Upper lobe of left lung (tissue), 6 donors: ENCODE measurements around the gene L1CAM. TPM values are rescaled to one million over a fixed set of nuclear protein-coding genes. Genes with fewer than 3 reads are reported as not detected.

Source experiments
- ATAC-seq, 2 donors: fragments of 200-7000 bp; cut with Tn5 transposase; one replicate each; pipeline ENCODE4 v1.9.1; 2022; ENCODE audit warnings: mild to moderate bottlenecking in 2 of 2, moderate library complexity in 2 of 2; ENCODE audit not compliant: low FRiP score in 2 of 2
- DNase-seq, 2 donors: peaks; one replicate each; pipeline ENCODE4 v3.0.0-alpha.2; 2019 to 2020
- H3K27ac ChIP-seq, 4 donors: fragments of 200-600 bp; sonication (generic); one replicate each; pipeline ENCODE4 v1.5.1; 2016 to 2019
- H3K27me3 ChIP-seq, 4 donors: fragments of 200-600 bp; sonication (generic); one replicate each; pipeline ENCODE4 v1.5.1; 2017 to 2019
- H3K36me3 ChIP-seq, 4 donors: fragments of 200-600 bp; sonication (generic); one replicate each; pipeline ENCODE4 v1.5.1; 2016 to 2019
- H3K4me1 ChIP-seq, 4 donors: fragments of 200-600 bp; sonication (generic); one replicate each; pipeline ENCODE4 v1.5.1; 2018 to 2019
- H3K4me3 ChIP-seq, 4 donors: fragments of 200-600 bp; sonication (generic); one replicate each; pipeline ENCODE4 v1.5.1; 2017 to 2019; ENCODE audit warnings: mild to moderate bottlenecking in 2 of 4, moderate library complexity in 1 of 4
- H3K9me3 ChIP-seq, 4 donors: fragments of 200-600 bp; sonication (generic); one replicate each; pipeline ENCODE4 v1.5.1; 2018 to 2019
- EP300 ChIP-seq, 4 donors: sonication (generic); formaldehyde crosslinking; IDR thresholded peaks; one replicate each; pipeline ENCODE4 v1.5.1; 2017; ENCODE audit warnings: antibody characterized with exemption in 4 of 4, control low read depth in 2 of 4
- POLR2A ChIP-seq, 4 donors: fragments of 450-650 bp; IDR thresholded peaks; one replicate each; pipeline ENCODE4 v1.5.1; 2016 to 2017; ENCODE audit warnings: antibody characterized with exemption in 4 of 4, mild to moderate bottlenecking in 2 of 4
- POLR2AphosphoS5 ChIP-seq, 2 donors: sonication (generic); formaldehyde crosslinking; IDR thresholded peaks; one replicate each; pipeline ENCODE4 v1.5.1; 2017; ENCODE audit warnings: antibody characterized with exemption in 2 of 2
- WGBS, 2 donors: methylation state at CpG; one replicate each; pipeline ENCODE4 v1.1.5; 2017 to 2018; 5-methylcytosine and 5-hydroxymethylcytosine counted together
- total RNA-seq, 6 donors: library from RNA; depleted of rRNA in 4 of 6; stranded (reverse); fragments of >200 nt in 4 of 6; gene quantifications; one replicate each; pipeline versions ENCODE4 v1.1.0 to v1.2.1, GENCODE V29; 2016 to 2021
- TF ChIP-seq, protein P1 (sequence below), 6 experiments: fragments of 450-650 bp in 4 of 6; fragments of 200-600 bp in 2 of 6; sonication (generic) in 2 of 6; IDR thresholded peaks; one replicate each; pipeline ENCODE4 v1.5.1; 2016 to 2019; ENCODE audit warnings: antibody characterized with exemption in 6 of 6
- donor health status: DM: no; HTN: no; CAD: no; lungs with moderate emphysema.
- donor health status: DM: no; HTN: yes; CAD: no; lungs with severe emphysema.

L1CAM gene
- total RNA-seq, 6 donors from 2014 or later, result 0.52 to 10.0 (median 1.1) TPM; not detected in 1

DNA sequence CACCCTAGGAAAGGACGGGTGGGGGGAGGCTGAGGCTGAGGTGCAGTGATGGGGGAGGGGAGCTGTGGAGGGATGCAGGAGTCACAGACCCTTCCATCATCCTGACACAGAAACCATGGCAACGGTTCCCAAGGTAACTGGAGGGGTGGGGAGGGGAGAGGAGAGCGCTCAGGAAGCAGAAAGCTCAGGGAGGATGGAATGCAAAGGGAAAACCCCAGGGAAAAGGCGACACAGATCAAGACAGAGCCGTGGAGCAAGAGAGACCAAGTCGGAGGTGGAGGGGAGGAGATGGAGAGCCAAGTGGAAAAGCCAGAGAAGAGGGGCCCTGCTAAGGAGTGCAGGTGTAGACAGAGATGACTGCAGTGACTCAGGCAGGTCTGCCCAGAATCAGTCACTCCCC, 14.5 kb downstream of the L1CAM start:
- no peak overlapping the region for H3K27ac ChIP-seq
- no peaks in the 10 kb centered on the region for H3K9me3 ChIP-seq
- H3K4me1 ChIP-seq, result no peaks in the 10 kb centered on the region
- 18 to 24% methylated on average over 6 of the region's 6 CpGs for WGBS, 2 donors
- TF ChIP-seq POLR2AphosphoS5 (IDR thresholded peaks at IDR 0.05), result no peak
- no peak for TF ChIP-seq POLR2A (IDR thresholded peaks at IDR 0.05)
- TF ChIP-seq, protein P1, sequence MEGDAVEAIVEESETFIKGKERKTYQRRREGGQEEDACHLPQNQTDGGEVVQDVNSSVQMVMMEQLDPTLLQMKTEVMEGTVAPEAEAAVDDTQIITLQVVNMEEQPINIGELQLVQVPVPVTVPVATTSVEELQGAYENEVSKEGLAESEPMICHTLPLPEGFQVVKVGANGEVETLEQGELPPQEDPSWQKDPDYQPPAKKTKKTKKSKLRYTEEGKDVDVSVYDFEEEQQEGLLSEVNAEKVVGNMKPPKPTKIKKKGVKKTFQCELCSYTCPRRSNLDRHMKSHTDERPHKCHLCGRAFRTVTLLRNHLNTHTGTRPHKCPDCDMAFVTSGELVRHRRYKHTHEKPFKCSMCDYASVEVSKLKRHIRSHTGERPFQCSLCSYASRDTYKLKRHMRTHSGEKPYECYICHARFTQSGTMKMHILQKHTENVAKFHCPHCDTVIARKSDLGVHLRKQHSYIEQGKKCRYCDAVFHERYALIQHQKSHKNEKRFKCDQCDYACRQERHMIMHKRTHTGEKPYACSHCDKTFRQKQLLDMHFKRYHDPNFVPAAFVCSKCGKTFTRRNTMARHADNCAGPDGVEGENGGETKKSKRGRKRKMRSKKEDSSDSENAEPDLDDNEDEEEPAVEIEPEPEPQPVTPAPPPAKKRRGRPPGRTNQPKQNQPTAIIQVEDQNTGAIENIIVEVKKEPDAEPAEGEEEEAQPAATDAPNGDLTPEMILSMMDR (IDR thresholded peaks at IDR 0.05), result no peak
- no peak for TF ChIP-seq EP300 (IDR thresholded peaks at IDR 0.05)
- DNase-seq (no peak), ATAC-seq (no peak)
- H3K27me3 ChIP-seq, result peaks cover 0 to 7% (median 0%) of the 10 kb centered on the region in 4 donors
- no peaks in the 10 kb centered on the region for H3K36me3 ChIP-seq
- no peak overlapping the region for H3K4me3 ChIP-seq

DNA sequence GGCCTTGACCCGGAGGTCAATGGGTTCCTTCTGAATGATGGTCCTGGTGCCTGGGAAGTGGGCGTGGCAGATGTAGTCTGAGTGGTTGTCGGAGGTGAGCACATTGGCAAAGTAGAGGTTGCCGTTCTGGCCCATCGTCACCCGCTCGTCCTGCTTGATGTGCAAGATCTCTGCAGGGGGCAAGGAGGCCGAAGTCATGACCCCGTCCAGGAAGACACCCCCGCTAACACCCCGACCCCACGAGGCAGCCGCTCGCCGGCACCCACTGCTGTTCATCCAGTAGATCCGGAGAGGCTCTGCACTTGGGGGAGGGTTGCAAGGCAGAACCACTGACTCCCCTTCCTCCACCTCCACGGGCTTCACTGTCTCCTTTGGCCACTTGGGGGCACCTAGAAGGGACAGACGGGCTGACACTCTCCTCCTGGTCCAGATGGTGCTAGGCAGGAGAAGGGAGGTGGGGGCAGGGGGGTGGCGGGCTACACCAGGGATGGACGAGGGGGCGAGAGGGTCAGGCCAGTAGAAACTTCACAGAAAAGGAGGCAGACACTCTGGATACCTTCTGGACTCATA, 15.1 kb downstream of the L1CAM start:
- ATAC-seq (no peak), DNase-seq (no peak)
- H3K9me3 ChIP-seq, result no peaks in the 10 kb centered on the region
- peaks cover 0 to 7% (median 0%) of the 10 kb centered on the region in 4 donors for H3K27me3 ChIP-seq
- 52% methylated on average over 20 of the region's 21 CpGs; no CpG with 5 or more reads in 1 of the 2 donors for WGBS, 2 donors
- H3K4me1 ChIP-seq, result no peaks in the 10 kb centered on the region
- no peaks in the 10 kb centered on the region for H3K36me3 ChIP-seq
- no peak overlapping the region for H3K4me3 ChIP-seq
- TF ChIP-seq EP300 (IDR thresholded peaks at IDR 0.05) (no peak), POLR2AphosphoS5 (IDR thresholded peaks at IDR 0.05) (no peak), POLR2A (IDR thresholded peaks at IDR 0.05) (no peak)
- TF ChIP-seq, protein P1 (IDR thresholded peaks at IDR 0.05), result no peak
- no peak overlapping the region for H3K27ac ChIP-seq

DNA sequence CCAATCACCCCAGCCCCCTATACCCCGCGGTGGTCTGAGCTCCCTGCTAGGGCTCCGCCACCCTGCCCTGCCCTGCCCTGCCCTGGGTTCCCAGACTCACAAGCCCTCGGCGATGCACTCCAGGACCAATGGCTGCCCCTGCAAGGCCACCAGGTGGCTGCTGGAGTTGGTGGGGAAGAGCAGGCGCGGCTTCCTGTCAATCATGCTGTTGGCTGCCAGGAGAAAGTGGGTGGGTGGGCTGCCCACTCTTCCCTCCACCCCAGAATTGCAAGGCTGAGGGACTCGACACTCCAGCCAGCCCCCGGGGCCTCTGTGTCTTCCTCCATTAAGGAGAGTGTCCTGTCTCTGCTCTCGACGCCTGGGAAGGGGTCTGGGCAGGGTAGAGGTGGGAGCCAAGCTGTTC, 15.7 kb downstream of the L1CAM start:
- Histone ChIP-seq H3K9me3 (no peaks in the 10 kb centered on the region), H3K4me1 (no peaks in the 10 kb centered on the region), H3K27me3 (peaks cover 0 to 7% (median 0%) of the 10 kb centered on the region in 4 donors), H3K27ac (no peak overlapping the region), H3K4me3 (no peak overlapping the region), H3K36me3 (no peaks in the 10 kb centered on the region)
- WGBS, 2 donors, result 79% methylated on average over 11 of the region's 11 CpGs; no CpG with 5 or more reads in 1 of the 2 donors
- no peak for DNase-seq
- TF ChIP-seq, protein P1 (IDR thresholded peaks at IDR 0.05), result no peak
- TF ChIP-seq POLR2AphosphoS5 (IDR thresholded peaks at IDR 0.05) (no peak), EP300 (IDR thresholded peaks at IDR 0.05) (no peak), POLR2A (IDR thresholded peaks at IDR 0.05) (no peak)
- ATAC-seq, result no peak

DNA sequence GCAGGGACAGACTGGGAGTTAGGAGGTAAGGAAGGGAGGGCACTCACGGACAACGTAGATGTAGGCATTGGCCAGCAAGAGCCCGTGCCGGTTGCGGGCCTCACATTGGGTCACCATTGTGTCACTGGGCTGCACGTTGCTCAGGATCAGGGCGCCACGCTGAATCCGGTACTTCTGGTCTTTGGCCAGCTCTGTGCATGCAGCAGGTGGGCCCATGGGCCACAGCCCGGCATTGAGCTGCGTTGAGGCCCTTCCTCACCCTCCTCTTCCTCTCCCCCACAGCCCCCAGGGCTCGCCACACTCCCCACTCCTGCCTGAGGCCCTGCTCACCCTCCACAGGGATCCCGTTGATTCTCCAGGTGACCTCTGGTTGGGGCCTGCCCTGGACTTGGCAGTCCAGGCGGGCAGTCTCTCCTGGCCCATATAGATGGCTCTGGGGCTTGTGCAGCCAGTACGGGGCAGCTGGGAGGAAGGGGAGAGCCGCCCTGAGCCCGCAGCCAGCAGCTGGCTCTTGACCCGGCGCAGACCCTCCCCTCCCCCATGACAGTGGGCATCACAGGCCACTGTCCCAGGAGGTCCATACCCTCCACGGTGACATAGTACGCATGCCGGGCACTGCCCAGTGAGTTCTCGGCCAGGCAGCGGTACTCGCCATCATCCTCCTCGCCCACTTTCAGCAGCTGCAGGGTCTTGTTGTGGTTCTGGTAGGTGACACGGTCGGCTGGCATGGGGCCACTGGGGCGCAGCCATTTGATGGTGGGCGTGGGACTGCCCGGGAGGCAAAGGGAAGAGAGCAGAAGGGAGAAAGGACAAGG, 16.3 kb downstream of the L1CAM start:
- no peak overlapping the region for H3K4me3 ChIP-seq
- ATAC-seq, result no peak
- H3K36me3 ChIP-seq, result no peaks in the 10 kb centered on the region
- TF ChIP-seq, protein P1 (IDR thresholded peaks at IDR 0.05), result no peak
- TF ChIP-seq POLR2AphosphoS5 (IDR thresholded peaks at IDR 0.05) (no peak), POLR2A (IDR thresholded peaks at IDR 0.05) (no peak), EP300 (IDR thresholded peaks at IDR 0.05) (no peak)
- H3K4me1 ChIP-seq, result no peaks in the 10 kb centered on the region
- no peak overlapping the region for H3K27ac ChIP-seq
- H3K9me3 ChIP-seq, result no peaks in the 10 kb centered on the region
- WGBS, 2 donors, result 84 to 91% methylated on average over 9 to 31 of the region's 31 CpGs
- no peak for DNase-seq
- peaks cover 0 to 12% (median 0%) of the 10 kb centered on the region in 4 donors for H3K27me3 ChIP-seq
